IMR-90 (cell line): ENCODE data around the gene CLASP1.
"Not testable (repeated sequence)": the region's sequence is repeated elsewhere in the genome, so short reads cannot be mapped to it uniquely, and the experiment has no call there.

ENCODE experiments used
- BHLHE40 ChIP-seq: fragments of 150-350 bp; IDR thresholded peaks from 2 replicates; pipeline ENCODE4 v1.6.1; 2016; ENCODE audit warnings: mild to moderate bottlenecking, low read depth, low read length
- CEBPB ChIP-seq: IDR thresholded peaks from 2 replicates; pipeline ENCODE4 v1.6.1; 2012; ENCODE audit warnings: low read depth, low read length, improper control_type of control experiment
- CHD1 ChIP-seq: IDR thresholded peaks from 2 replicates; pipeline ENCODE4 v1.6.1; 2012; ENCODE audit warnings: low read depth, low read length, improper control_type of control experiment
- FOS ChIP-seq: fragments of 150-350 bp; IDR thresholded peaks from 2 replicates; pipeline ENCODE4 v1.6.1; 2016; ENCODE audit warnings: low read depth, low read length
- MAFK ChIP-seq: IDR thresholded peaks from 2 replicates; pipeline ENCODE4 v1.6.1; 2012; ENCODE audit warnings: low read depth, low read length, improper control_type of control experiment
- MAZ ChIP-seq: IDR thresholded peaks from 2 replicates; pipeline ENCODE4 v1.6.1; 2012; ENCODE audit warnings: low read depth, mild to moderate bottlenecking, low read length, improper control_type of control experiment, moderate library complexity, borderline replicate concordance
- MXI1 ChIP-seq: IDR thresholded peaks from 2 replicates; pipeline ENCODE4 v1.6.1; 2012; ENCODE audit warnings: low read depth, mild to moderate bottlenecking, low read length, moderate library complexity, borderline replicate concordance
- POLR2A ChIP-seq: IDR thresholded peaks from 2 replicates; pipeline ENCODE4 v1.6.1; 2012; ENCODE audit warnings: mild to moderate bottlenecking, low read depth, low read length
- RAD21 ChIP-seq: IDR thresholded peaks from 2 replicates; pipeline ENCODE4 v1.6.1; 2012; ENCODE audit warnings: low read length, improper control_type of control experiment
- RCOR1 ChIP-seq: IDR thresholded peaks from 2 replicates; pipeline ENCODE4 v1.6.1; 2012; ENCODE audit warnings: mild to moderate bottlenecking, low read length, improper control_type of control experiment; ENCODE audit not compliant: insufficient replicate concordance
- SMC3 ChIP-seq: fragments of 150-350 bp; IDR thresholded peaks from 2 replicates; pipeline ENCODE4 v1.6.1; 2016; ENCODE audit warnings: low read depth, mild to moderate bottlenecking, antibody characterized with exemption, low read length, moderate library complexity
- TF ChIP-seq, protein P1 (sequence below): fragments of 150-350 bp; IDR thresholded peaks from 2 replicates; pipeline ENCODE4 v1.6.1; 2017; ENCODE audit warnings: mild to moderate bottlenecking, antibody characterized with exemption, low read length, low read depth
- TF ChIP-seq, protein P2 (sequence below): conservative IDR thresholded peaks from 2 replicates; pipeline ENCODE4 v1.5.1; 2012; ENCODE audit warnings: mild to moderate bottlenecking, low read depth, low read length, improper control_type of control experiment

GRCh38 chr2:121658393-121658792 is 9.1 kb upstream of the CLASP1 start:
- TF ChIP-seq, protein P1, sequence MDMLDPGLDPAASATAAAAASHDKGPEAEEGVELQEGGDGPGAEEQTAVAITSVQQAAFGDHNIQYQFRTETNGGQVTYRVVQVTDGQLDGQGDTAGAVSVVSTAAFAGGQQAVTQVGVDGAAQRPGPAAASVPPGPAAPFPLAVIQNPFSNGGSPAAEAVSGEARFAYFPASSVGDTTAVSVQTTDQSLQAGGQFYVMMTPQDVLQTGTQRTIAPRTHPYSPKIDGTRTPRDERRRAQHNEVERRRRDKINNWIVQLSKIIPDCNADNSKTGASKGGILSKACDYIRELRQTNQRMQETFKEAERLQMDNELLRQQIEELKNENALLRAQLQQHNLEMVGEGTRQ = not testable (repeated sequence)
- not testable (repeated sequence) for TF ChIP-seq RAD21, FOS, POLR2A, RCOR1, MXI1, MAZ, SMC3, MAFK, BHLHE40, CHD1
- TF ChIP-seq, protein P2, sequence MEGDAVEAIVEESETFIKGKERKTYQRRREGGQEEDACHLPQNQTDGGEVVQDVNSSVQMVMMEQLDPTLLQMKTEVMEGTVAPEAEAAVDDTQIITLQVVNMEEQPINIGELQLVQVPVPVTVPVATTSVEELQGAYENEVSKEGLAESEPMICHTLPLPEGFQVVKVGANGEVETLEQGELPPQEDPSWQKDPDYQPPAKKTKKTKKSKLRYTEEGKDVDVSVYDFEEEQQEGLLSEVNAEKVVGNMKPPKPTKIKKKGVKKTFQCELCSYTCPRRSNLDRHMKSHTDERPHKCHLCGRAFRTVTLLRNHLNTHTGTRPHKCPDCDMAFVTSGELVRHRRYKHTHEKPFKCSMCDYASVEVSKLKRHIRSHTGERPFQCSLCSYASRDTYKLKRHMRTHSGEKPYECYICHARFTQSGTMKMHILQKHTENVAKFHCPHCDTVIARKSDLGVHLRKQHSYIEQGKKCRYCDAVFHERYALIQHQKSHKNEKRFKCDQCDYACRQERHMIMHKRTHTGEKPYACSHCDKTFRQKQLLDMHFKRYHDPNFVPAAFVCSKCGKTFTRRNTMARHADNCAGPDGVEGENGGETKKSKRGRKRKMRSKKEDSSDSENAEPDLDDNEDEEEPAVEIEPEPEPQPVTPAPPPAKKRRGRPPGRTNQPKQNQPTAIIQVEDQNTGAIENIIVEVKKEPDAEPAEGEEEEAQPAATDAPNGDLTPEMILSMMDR = not testable (repeated sequence)
- TF ChIP-seq CEBPB = peak; percentile 60
